OCI-LY3 (cell line): ENCODE results near the gene PIGX.

ENCODE experiments used
- H2AFZ ChIP-seq: fragments of 200-600, 300-600 bp; shearing (Covaris generic); 2 replicates; pipeline ENCODE4 v1.6.0; 2014; ENCODE audit warnings: antibody characterized with exemption, low read depth, low read length
- H3K27ac ChIP-seq: fragments of 200-600, 300-600 bp; sonication (generic); 2 replicates; pipeline ENCODE4 v1.5.1; 2014; ENCODE audit warnings: mild to moderate bottlenecking, low read length, moderate library complexity, mixed read lengths
- H3K27me3 ChIP-seq: fragments of 200-600, 300-600 bp; sonication (generic); 2 replicates; pipeline ENCODE4 v1.6.1; 2014; ENCODE audit warnings: low read depth, low read length, mixed read lengths
- H3K36me3 ChIP-seq: fragments of 200-600, 300-600 bp; sonication (generic); replicated peaks from 2 replicates; pipeline ENCODE3; 2014; ENCODE audit warnings: low read depth, low read length, mixed read lengths
- H3K4me1 ChIP-seq: fragments of 300-600, 200-600 bp; sonication (generic); 2 replicates; pipeline ENCODE4 v1.6.1; 2014; ENCODE audit warnings: low read length, mixed read lengths
- H3K4me2 ChIP-seq: fragments of 200-600, 300-600 bp; sonication (generic); 2 replicates; pipeline ENCODE4 v1.6.1; 2014; ENCODE audit warnings: low read length, mixed read lengths
- H3K4me3 ChIP-seq: fragments of 300-600, 200-600 bp; sonication (generic); 2 replicates; pipeline ENCODE4 v1.5.1; 2014; ENCODE audit warnings: antibody characterized with exemption, mild to moderate bottlenecking, low read length, moderate library complexity
- H3K79me2 ChIP-seq: fragments of 300-600, 200-600 bp; shearing (Covaris generic); 2 replicates; pipeline ENCODE4 v1.6.1; 2014; ENCODE audit warnings: mild to moderate bottlenecking, low read length, mixed read lengths
- H3K9ac ChIP-seq: fragments of 300-600, 200-600 bp; shearing (Covaris generic); 2 replicates; pipeline ENCODE4 v1.6.0; 2014; ENCODE audit warnings: mild to moderate bottlenecking, low read length, moderate library complexity
- H3K9me3 ChIP-seq: fragments of 200-600, 300-600 bp; shearing (Covaris generic); 2 replicates; pipeline ENCODE4 v1.6.1; 2014; ENCODE audit warnings: low read length, mixed read lengths; ENCODE audit not compliant: insufficient read depth
- H4K20me1 ChIP-seq: fragments of 200-600, 300-600 bp; sonication (generic); 2 replicates; pipeline ENCODE4 v1.6.1; 2016; ENCODE audit warnings: low read length, mixed read lengths; ENCODE audit not compliant: insufficient read depth
- EZH2phosphoT487 ChIP-seq: fragments of 200-600 bp; shearing (Covaris generic); IDR thresholded peaks from 2 replicates; pipeline ENCODE4 v1.6.1; 2018; ENCODE audit warnings: antibody characterized with exemption, mixed run types, low read depth
- TF ChIP-seq, protein P1 (sequence below): fragments of 200-600, 300-600 bp; sonication (generic); IDR thresholded peaks from 2 replicates; pipeline ENCODE4 v1.5.1; 2014; ENCODE audit warnings: antibody characterized with exemption, low read length, low read depth

Gene PIGX

GRCh38 chr3:196677931-196678330 is 34.2 kb upstream of the PIGX start:
- H3K9ac ChIP-seq, result no peak overlapping the region
- H3K4me3 ChIP-seq, result no peak overlapping the region
- H4K20me1 ChIP-seq, result no peaks in the 10 kb centered on the region
- H3K27ac ChIP-seq, result no peak overlapping the region
- no peak overlapping the region for H2AFZ ChIP-seq
- H3K27me3 ChIP-seq, result no peaks in the 10 kb centered on the region
- H3K79me2 ChIP-seq, result peaks cover 3% of the 10 kb centered on the region; the same call in 1 of the 2 replicates
- TF ChIP-seq EZH2phosphoT487, result no peak
- TF ChIP-seq, protein P1, sequence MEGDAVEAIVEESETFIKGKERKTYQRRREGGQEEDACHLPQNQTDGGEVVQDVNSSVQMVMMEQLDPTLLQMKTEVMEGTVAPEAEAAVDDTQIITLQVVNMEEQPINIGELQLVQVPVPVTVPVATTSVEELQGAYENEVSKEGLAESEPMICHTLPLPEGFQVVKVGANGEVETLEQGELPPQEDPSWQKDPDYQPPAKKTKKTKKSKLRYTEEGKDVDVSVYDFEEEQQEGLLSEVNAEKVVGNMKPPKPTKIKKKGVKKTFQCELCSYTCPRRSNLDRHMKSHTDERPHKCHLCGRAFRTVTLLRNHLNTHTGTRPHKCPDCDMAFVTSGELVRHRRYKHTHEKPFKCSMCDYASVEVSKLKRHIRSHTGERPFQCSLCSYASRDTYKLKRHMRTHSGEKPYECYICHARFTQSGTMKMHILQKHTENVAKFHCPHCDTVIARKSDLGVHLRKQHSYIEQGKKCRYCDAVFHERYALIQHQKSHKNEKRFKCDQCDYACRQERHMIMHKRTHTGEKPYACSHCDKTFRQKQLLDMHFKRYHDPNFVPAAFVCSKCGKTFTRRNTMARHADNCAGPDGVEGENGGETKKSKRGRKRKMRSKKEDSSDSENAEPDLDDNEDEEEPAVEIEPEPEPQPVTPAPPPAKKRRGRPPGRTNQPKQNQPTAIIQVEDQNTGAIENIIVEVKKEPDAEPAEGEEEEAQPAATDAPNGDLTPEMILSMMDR, result no peak
- H3K4me2 ChIP-seq, result no peak overlapping the region
- no peaks in the 10 kb centered on the region for H3K9me3 ChIP-seq
- H3K4me1 ChIP-seq, result no peaks in the 10 kb centered on the region
- peaks cover 7% of the 10 kb centered on the region for H3K36me3 ChIP-seq

DNA sequence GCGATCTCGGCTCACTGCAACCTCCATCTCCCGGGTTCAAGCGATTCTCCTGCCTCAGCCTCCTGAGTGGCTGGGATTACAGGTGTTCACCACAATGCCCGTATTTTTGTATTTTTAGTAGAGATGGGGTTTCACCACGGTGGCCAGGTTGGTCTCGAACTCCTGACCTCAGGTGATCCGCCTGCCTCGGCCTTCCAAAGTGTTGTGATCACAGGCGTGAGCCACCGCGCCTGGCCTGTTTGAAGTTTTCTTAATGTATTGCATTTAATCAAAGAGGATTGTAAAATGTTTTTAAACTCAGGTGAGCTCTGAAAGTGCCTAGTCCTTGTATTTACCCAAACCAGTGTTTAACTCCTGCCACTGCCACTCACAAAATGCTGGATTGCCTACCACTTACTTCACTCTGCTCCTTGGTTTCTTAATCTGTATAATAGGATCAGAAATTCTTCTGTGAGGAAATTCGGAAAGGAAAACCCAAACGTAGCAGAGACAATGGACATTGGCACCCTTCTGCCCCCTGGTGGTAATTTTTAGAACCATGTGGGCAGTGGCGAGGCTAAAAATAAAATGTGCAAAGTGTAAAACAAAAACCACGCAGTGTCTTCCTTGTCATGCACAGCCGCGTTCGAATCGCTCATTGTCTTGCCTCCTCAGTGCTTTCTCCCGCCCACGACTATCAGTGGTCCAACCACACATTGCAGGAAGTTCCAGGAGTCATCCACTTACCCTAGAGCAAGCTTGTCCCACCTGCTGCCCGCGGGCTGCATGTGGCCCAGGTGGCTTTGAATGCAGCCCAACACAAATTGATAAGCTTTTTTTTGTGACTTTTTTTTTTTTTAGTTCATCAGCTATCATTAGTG is 27.4 kb upstream of the PIGX start:
- H3K9me3 ChIP-seq, result no peaks in the 10 kb centered on the region
- peak overlapping the region; percentile 41 for H3K4me3 ChIP-seq
- H3K36me3 ChIP-seq, result peaks cover 4% of the 10 kb centered on the region
- no peak for TF ChIP-seq EZH2phosphoT487
- TF ChIP-seq, protein P1, result peak; percentile 88
- H3K4me1 ChIP-seq, result peaks cover 9% of the 10 kb centered on the region
- H3K27me3 ChIP-seq, result no peaks in the 10 kb centered on the region
- H2AFZ ChIP-seq, result no peak overlapping the region
- peak overlapping the region; percentile 65 for H3K4me2 ChIP-seq
- H3K27ac ChIP-seq, result no peak overlapping the region
- H4K20me1 ChIP-seq, result no peaks in the 10 kb centered on the region
- H3K9ac ChIP-seq, result peak overlapping the region; percentile 46; the same call in 1 of the 2 replicates
- no peaks in the 10 kb centered on the region for H3K79me2 ChIP-seq

DNA sequence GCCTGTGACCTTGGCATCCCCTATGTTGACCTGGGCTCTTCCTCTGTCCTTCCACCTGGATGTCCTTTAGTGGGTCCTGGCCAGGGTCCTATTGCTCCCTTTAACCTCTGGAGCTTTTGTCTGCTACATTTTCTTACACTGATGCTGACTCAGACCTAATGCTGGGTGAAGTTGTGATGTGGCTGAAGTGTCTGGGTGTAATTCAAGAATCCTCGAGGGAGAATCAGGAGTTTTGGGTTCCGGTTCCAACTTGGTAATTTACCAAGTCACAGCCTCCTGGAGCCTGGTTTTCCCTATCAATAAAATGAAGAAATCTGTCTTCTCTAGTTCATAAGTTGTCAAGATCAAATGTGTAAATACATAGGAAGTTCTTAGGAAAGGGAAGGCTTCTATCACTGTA is 25.7 kb upstream of the PIGX start:
- Histone ChIP-seq H3K9me3 (no peaks in the 10 kb centered on the region), H3K36me3 (peaks cover 4% of the 10 kb centered on the region), H3K4me3 (no peak overlapping the region), H3K79me2 (no peaks in the 10 kb centered on the region), H3K4me2 (no peak overlapping the region), H3K27ac (no peak overlapping the region), H4K20me1 (no peaks in the 10 kb centered on the region), H3K4me1 (peaks cover 9% of the 10 kb centered on the region), H3K9ac (no peak overlapping the region), H3K27me3 (no peaks in the 10 kb centered on the region), H2AFZ (no peak overlapping the region)
- TF ChIP-seq, protein P1, result no peak
- no peak for TF ChIP-seq EZH2phosphoT487

GRCh38 chr3:196688349-196688748 is 23.8 kb upstream of the PIGX start:
- no peak overlapping the region for H3K9ac ChIP-seq
- no peaks in the 10 kb centered on the region for H4K20me1 ChIP-seq
- peaks cover 9% of the 10 kb centered on the region for H3K4me1 ChIP-seq
- H3K79me2 ChIP-seq, result no peaks in the 10 kb centered on the region
- H3K36me3 ChIP-seq, result no peaks in the 10 kb centered on the region
- H3K27me3 ChIP-seq, result no peaks in the 10 kb centered on the region
- H3K4me3 ChIP-seq, result no peak overlapping the region
- TF ChIP-seq, protein P1, result no peak
- TF ChIP-seq EZH2phosphoT487, result no peak
- no peaks in the 10 kb centered on the region for H3K9me3 ChIP-seq
- H3K4me2 ChIP-seq, result no peak overlapping the region
- no peak overlapping the region for H3K27ac ChIP-seq
- H2AFZ ChIP-seq, result no peak overlapping the region
